ENCODE results near the gene STMND1.
A peak's percentile ranks its signal among the peaks of the same experiment; 100 is the strongest.

STMND1 gene

GRCh38 chr6:17099401-17100059 is 2.3 kb upstream of the STMND1 start:
- no peak for DNase-seq

GRCh38 chr6:17100806-17101205 is 1.0 kb upstream of the STMND1 start:
- no peak for DNase-seq

- DNase-seq = no peak
Observed at GRCh38 chr6:17102258-17102870, 514 bp downstream of the STMND1 start.

GRCh38 chr6:17103715-17104114 is 1.9 kb downstream of the STMND1 start:
- DNase-seq = no peak

- DNase-seq = no peak
Observed at GRCh38 chr6:17107863-17108262, 6.0 kb downstream of the STMND1 start.

GRCh38 chr6:17115251-17116116 is 13.6 kb downstream of the STMND1 start:
- no peak for DNase-seq

- no peak for DNase-seq
Observed at GRCh38 chr6:17116117-17116440, 14.2 kb downstream of the STMND1 start.

GRCh38 chr6:17120019-17120418 is 18.2 kb downstream of the STMND1 start:
- no peak for DNase-seq

- no peak for DNase-seq
Observed at GRCh38 chr6:17125407-17125806, 23.6 kb downstream of the STMND1 start.

- no peak for DNase-seq
Observed at GRCh38 chr6:17130786-17131185, 28.9 kb downstream of the STMND1 start.

- DNase-seq = no peak
Observed at GRCh38 chr6:17132967-17133366, 31.1 kb downstream of the STMND1 start.

GRCh38 chr6:17138033-17138432 is 36.2 kb downstream of the STMND1 start:
- no peak for DNase-seq

- no peak for DNase-seq
Observed at GRCh38 chr6:17144016-17144415, 42.2 kb downstream of the STMND1 start.

GRCh38 chr6:17149571-17149970 is 47.7 kb downstream of the STMND1 start:
- DNase-seq = no peak

- DNase-seq = no peak
Observed at GRCh38 chr6:17150096-17150495, 48.2 kb downstream of the STMND1 start.

- DNase-seq = no peak
Observed at GRCh38 chr6:17151888-17152287, 50.0 kb downstream of the STMND1 start.

- no peak for DNase-seq
Observed at GRCh38 chr6:17152703-17153102, 50.9 kb downstream of the STMND1 start.

- peak; percentile 18 for DNase-seq
Observed at GRCh38 chr6:17156112-17156921, 54.5 kb downstream of the STMND1 start.

GRCh38 chr6:17156966-17157365 is 55.1 kb downstream of the STMND1 start:
- no peak for DNase-seq

GRCh38 chr6:17157617-17158016 is 55.8 kb downstream of the STMND1 start:
- no peak for DNase-seq

- no peak for DNase-seq
Observed at GRCh38 chr6:17159240-17159639, 57.4 kb downstream of the STMND1 start.

- DNase-seq = no peak
Observed at GRCh38 chr6:17161076-17161475, 59.2 kb downstream of the STMND1 start.

GRCh38 chr6:17165383-17165782 is 63.5 kb downstream of the STMND1 start:
- no peak for DNase-seq
